CD14-positive monocyte (primary cell): ENCODE measurements around the gene GHRL. TPM values are rescaled to one million over a fixed set of nuclear protein-coding genes. Genes with fewer than 3 reads are reported as not detected.

Experiments used
- DNase-seq, 3 donors: peaks; one replicate each; pipeline ENCODE4 v3.0.0-alpha.2; 2011 to 2022
- H2AFZ ChIP-seq: 2 replicates; pipeline ENCODE4 v1.6.0; 2012; ENCODE audit warnings: mild to moderate bottlenecking, low read depth, low read length, inconsistent platforms; ENCODE audit not compliant: insufficient read depth, poor library complexity, severe bottlenecking
- H3K27ac ChIP-seq, 2 donors: 1 replicate in 1 of 2; 2 replicates in 1 of 2; pipeline ENCODE4 v1.5.1; 2012 to 2013; ENCODE audit warnings: low read length in 2 of 2, control low read depth in 1 of 2, inconsistent platforms in 1 of 2, low read depth in 1 of 2, mild to moderate bottlenecking in 1 of 2
- H3K27me3 ChIP-seq, 2 donors: one replicate each; pipeline versions ENCODE4 v1.6.0 to v1.6.1; 2011 to 2013; ENCODE audit warnings: low read length in 2 of 2; ENCODE audit not compliant: control insufficient read depth in 2 of 2, insufficient read depth in 2 of 2
- H3K36me3 ChIP-seq, 2 donors: replicated peaks in 1 of 2; 1 replicate in 1 of 2; 2 replicates in 1 of 2; pipeline versions ENCODE4 v1.5.1 to v1.6.1; 2012 to 2013; ENCODE audit warnings: low read length in 2 of 2, control low read depth in 1 of 2, inconsistent platforms in 1 of 2, mild to moderate bottlenecking in 1 of 2; ENCODE audit not compliant: insufficient read depth in 2 of 2, control insufficient read depth in 1 of 2
- H3K4me1 ChIP-seq, 2 donors: 1 replicate in 1 of 2; 2 replicates in 1 of 2; pipeline versions ENCODE4 v1.5.1 to v1.6.1; 2012 to 2013; ENCODE audit warnings: low read length in 2 of 2, control low read depth in 1 of 2, inconsistent platforms in 1 of 2, mild to moderate bottlenecking in 1 of 2, moderate library complexity in 1 of 2; ENCODE audit not compliant: insufficient read depth in 2 of 2, control insufficient read depth in 1 of 2
- H3K4me2 ChIP-seq: replicated peaks from 2 replicates; pipeline ENCODE3; 2012; ENCODE audit warnings: low read length, moderate library complexity, mild to moderate bottlenecking; ENCODE audit not compliant: poor library complexity, severe bottlenecking; ENCODE audit errors: extremely low read depth
- H3K4me3 ChIP-seq, 3 experiments: fragments of 200-600 bp in 1 of 3; sonication (generic) in 1 of 3; replicated peaks in 1 of 3; 1 replicate in 2 of 3; 2 replicates in 1 of 3; pipeline ENCODE4 v1.5.1; 2011 to 2013; ENCODE audit warnings: low read length in 3 of 3, mild to moderate bottlenecking in 3 of 3, control low read depth in 2 of 3, low read depth in 2 of 3, inconsistent platforms in 1 of 3, moderate library complexity in 1 of 3
- H3K79me2 ChIP-seq: 2 replicates; pipeline ENCODE4 v1.6.0; 2012; ENCODE audit warnings: mild to moderate bottlenecking, control low read depth, inconsistent platforms, low read length, moderate library complexity; ENCODE audit not compliant: insufficient read depth
- H3K9ac ChIP-seq: 2 replicates; pipeline ENCODE4 v1.6.0; 2017; ENCODE audit warnings: low read length, mild to moderate bottlenecking; ENCODE audit not compliant: insufficient read depth, poor library complexity, severe bottlenecking
- H3K9me3 ChIP-seq, 2 donors: replicated peaks in 1 of 2; 1 replicate in 1 of 2; 2 replicates in 1 of 2; pipeline versions ENCODE4 v1.5.1 to v1.6.1; 2012 to 2013; ENCODE audit warnings: low read length in 2 of 2, control low read depth in 1 of 2; ENCODE audit not compliant: control insufficient read depth in 1 of 2, insufficient read depth in 1 of 2
- H4K20me1 ChIP-seq: 2 replicates; pipeline ENCODE4 v1.6.0; 2012; ENCODE audit warnings: mild to moderate bottlenecking, low read length, control low read depth, moderate library complexity; ENCODE audit not compliant: insufficient read depth
- H3K27ac Mint-ChIP-seq, 7 donors: one replicate each; pipeline ENCODE4 v1.8.0; 2020; ENCODE audit warnings: mild to moderate bottlenecking in 7 of 7, mixed read lengths in 7 of 7, moderate library complexity in 6 of 7, inconsistent platforms in 2 of 7
- H3K27me3 Mint-ChIP-seq, 3 donors: one replicate each; pipeline ENCODE4 v1.8.0; 2021 to 2022; ENCODE audit warnings: low read depth in 3 of 3, mild to moderate bottlenecking in 3 of 3, mixed read lengths in 3 of 3, moderate library complexity in 3 of 3, inconsistent platforms in 1 of 3
- H3K36me3 Mint-ChIP-seq, 2 donors: one replicate each; pipeline ENCODE4 v1.8.0; 2020; ENCODE audit warnings: mixed read lengths in 2 of 2, inconsistent platforms in 1 of 2, mild to moderate bottlenecking in 1 of 2
- H3K4me1 Mint-ChIP-seq: one replicate; pipeline ENCODE4 v1.8.0; 2020; ENCODE audit warnings: mild to moderate bottlenecking, mixed read lengths
- H3K4me3 Mint-ChIP-seq, 2 donors: one replicate each; pipeline ENCODE4 v1.8.0; 2020; ENCODE audit warnings: mild to moderate bottlenecking in 2 of 2, mixed read lengths in 2 of 2, moderate library complexity in 1 of 2
- H3K9me3 Mint-ChIP-seq, 7 donors: one replicate each; pipeline ENCODE4 v1.8.0; 2020 to 2022; ENCODE audit warnings: mixed read lengths in 7 of 7, mild to moderate bottlenecking in 6 of 7, moderate library complexity in 6 of 7, inconsistent platforms in 2 of 7
- WGBS: methylation state at CpG from one replicate; pipeline ENCODE4 v1.1.5; 2013; ENCODE audit warnings: missing lambda C conversion rate; ENCODE audit not compliant: insufficient coverage; 5-methylcytosine and 5-hydroxymethylcytosine counted together
- intact Hi-C, 2 donors: fragments of 100-400 bp; cut with micrococcal nuclease; formaldehyde crosslinking; loops; one replicate each; pipeline versions ENCODE4 v1.15.0 to v1.15.1; 2023
- polyA plus RNA-seq, 3 donors: library from polyadenylated mRNA; depleted of rRNA in 1 of 3; unstranded in 2 of 3; stranded (reverse) in 1 of 3; fragments of 300-500 nt in 2 of 3; fragments of >200 nt in 1 of 3; fragmentation: Illumina TruSeq in 2 of 3; gene quantifications; 1 replicate in 2 of 3; 2 replicates in 1 of 3; pipeline ENCODE4 v1.2.3, GENCODE V29; 2012 to 2021
- TF ChIP-seq, protein P1 (sequence below): fragments of 200-600 bp; IDR thresholded peaks from one replicate; pipeline ENCODE4 v1.8.0; 2022; ENCODE audit warnings: antibody characterized with exemption, mild to moderate bottlenecking

GHRL gene
- polyA plus RNA-seq, 3 donors, result 2.3 to 9.9 (median 7.0) TPM

GRCh38 chr3:10334042-10334441 lies 41.3 kb upstream of the GHRL start:
- no peak overlapping the region for H3K4me3 ChIP-seq
- no peaks in the 10 kb centered on the region for H3K36me3 ChIP-seq
- H3K4me1 ChIP-seq, result no peaks in the 10 kb centered on the region
- no peak overlapping the region for H3K4me2 ChIP-seq
- Mint-ChIP-seq H3K4me1 (peaks cover 2% of the 10 kb centered on the region), H3K27ac (peak overlapping the region in 1 of 7 donors; percentile 7), H3K36me3 (no peaks in the 10 kb centered on the region), H3K27me3 (peaks cover 10 to 14% (median 11%) of the 10 kb centered on the region in 3 donors), H3K9me3 (no peaks in the 10 kb centered on the region), H3K4me3 (no peak overlapping the region)
- H3K9ac ChIP-seq, result peak overlapping the region; percentile 29
- over 99% methylated on average over 8 of the region's 11 CpGs for whole genome bisulfite sequencing
- intact Hi-C loops, result no loop called here
- H3K9me3 ChIP-seq, result no peaks in the 10 kb centered on the region
- H3K79me2 ChIP-seq, result no peaks in the 10 kb centered on the region
- H4K20me1 ChIP-seq, result no peaks in the 10 kb centered on the region
- no peaks in the 10 kb centered on the region for H3K27me3 ChIP-seq
- DNase-seq, result no peak
- H3K27ac ChIP-seq, result no peak overlapping the region
- no peak overlapping the region for H2AFZ ChIP-seq
- TF ChIP-seq, protein P1, sequence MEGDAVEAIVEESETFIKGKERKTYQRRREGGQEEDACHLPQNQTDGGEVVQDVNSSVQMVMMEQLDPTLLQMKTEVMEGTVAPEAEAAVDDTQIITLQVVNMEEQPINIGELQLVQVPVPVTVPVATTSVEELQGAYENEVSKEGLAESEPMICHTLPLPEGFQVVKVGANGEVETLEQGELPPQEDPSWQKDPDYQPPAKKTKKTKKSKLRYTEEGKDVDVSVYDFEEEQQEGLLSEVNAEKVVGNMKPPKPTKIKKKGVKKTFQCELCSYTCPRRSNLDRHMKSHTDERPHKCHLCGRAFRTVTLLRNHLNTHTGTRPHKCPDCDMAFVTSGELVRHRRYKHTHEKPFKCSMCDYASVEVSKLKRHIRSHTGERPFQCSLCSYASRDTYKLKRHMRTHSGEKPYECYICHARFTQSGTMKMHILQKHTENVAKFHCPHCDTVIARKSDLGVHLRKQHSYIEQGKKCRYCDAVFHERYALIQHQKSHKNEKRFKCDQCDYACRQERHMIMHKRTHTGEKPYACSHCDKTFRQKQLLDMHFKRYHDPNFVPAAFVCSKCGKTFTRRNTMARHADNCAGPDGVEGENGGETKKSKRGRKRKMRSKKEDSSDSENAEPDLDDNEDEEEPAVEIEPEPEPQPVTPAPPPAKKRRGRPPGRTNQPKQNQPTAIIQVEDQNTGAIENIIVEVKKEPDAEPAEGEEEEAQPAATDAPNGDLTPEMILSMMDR, result no peak

DNA sequence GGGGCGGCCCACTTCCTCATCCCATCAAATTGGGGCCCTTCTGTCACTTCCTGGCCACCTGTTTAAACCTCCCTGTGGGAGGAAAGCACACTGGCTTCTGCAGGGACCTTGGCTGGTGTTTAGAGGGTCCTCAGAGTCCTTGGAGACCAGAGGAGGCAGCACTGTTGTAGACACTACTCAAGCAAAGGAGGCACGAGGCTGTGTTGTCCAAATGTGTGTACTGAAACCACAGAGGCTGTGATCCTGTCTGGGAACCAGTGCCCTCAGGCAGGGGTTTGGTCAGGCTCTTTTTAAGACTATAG lies 40.6 kb upstream of the GHRL start:
- no peaks in the 10 kb centered on the region for H3K9me3 ChIP-seq
- no peak overlapping the region for H3K27ac ChIP-seq
- H3K4me2 ChIP-seq, result no peak overlapping the region
- Mint-ChIP-seq H3K27me3 (peaks cover 18 to 19% (median 18%) of the 10 kb centered on the region in 3 donors), H3K9me3 (peaks cover 0 to 3% (median 0%) of the 10 kb centered on the region in 7 donors), H3K4me3 (no peak overlapping the region), H3K4me1 (peaks cover 2% of the 10 kb centered on the region), H3K27ac (peak overlapping the region in 1 of 7 donors; percentile 22), H3K36me3 (no peaks in the 10 kb centered on the region)
- intact Hi-C loops, result no loop called here
- TF ChIP-seq, protein P1, result no peak
- no peaks in the 10 kb centered on the region for H3K79me2 ChIP-seq
- peaks cover 0 to 5% of the 10 kb centered on the region in 2 donors for H3K27me3 ChIP-seq
- H2AFZ ChIP-seq, result no peak overlapping the region
- no peaks in the 10 kb centered on the region for H3K4me1 ChIP-seq
- no peak for DNase-seq
- no peaks in the 10 kb centered on the region for H4K20me1 ChIP-seq
- 0% methylated on average over 1 of the region's 2 CpGs for WGBS
- H3K9ac ChIP-seq, result no peak overlapping the region
- no peaks in the 10 kb centered on the region for H3K36me3 ChIP-seq
- no peak overlapping the region for H3K4me3 ChIP-seq
